NCI-H187 treated with DMSO at 0.1 percent for 48 hours (cell line): ENCODE measurements around the gene ERLEC1.
"Not testable (repeated sequence)": the region's sequence is repeated elsewhere in the genome, so short reads cannot be mapped to it uniquely, and the experiment has no call there.

Experiments used
- DNase-seq: peaks from one replicate; lab custom pipeline; 2025; lab: John Stamatoyannopoulos, UW

ERLEC1 gene

DNA sequence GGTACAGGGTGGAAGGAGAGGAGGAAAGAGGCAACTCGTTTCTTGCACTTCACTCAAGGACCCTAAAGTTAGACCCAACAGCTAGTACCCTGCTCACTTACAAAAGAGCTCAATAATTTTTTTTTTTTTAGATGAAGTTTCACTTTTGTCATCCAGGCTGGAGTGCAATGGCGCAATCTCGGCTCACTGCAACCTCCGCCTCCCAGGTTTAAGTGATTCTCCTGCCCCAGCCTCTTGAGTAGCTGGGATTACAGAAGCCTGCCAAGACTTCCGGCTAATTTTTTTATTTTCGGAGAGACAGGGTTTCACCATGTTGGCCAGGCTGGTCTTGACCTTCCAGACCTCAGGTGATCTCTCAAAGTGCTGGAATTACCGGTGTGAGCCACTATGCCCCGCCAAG is 4.2 kb upstream of the ERLEC1 start:
- DNase-seq, result no peak

DNA sequence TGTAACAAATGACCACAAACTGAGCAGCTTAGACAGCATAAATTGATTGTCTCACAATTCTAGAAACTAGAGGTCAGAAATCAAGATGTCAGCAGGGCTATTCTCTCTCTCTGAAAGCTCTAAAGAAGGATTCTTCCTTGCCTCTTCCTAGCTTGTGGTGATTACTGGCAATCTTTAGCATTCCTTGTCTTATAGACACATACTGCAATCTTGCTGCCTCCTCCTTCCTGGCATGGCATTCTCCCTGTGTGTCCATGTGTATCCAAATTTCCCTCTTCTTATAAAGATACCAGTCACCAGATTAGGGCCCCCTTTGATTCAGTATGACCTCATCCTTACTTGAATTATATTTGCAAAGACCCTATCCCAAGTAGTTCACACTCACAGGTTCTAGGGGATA is 2.4 kb upstream of the ERLEC1 start:
- no peak for DNase-seq

GRCh38 chr2:53785366-53785765 is 1.5 kb upstream of the ERLEC1 start:
- DNase-seq, result no peak

GRCh38 chr2:53786352-53786704 is 516 bp upstream of the ERLEC1 start:
- DNase-seq, result no peak

GRCh38 chr2:53787614-53788289 is 908 bp downstream of the ERLEC1 start:
- no peak for DNase-seq

GRCh38 chr2:53793261-53793660 is 6.4 kb downstream of the ERLEC1 start:
- DNase-seq, result no peak

GRCh38 chr2:53793821-53794220 is 7.0 kb downstream of the ERLEC1 start:
- DNase-seq, result no peak

- DNase-seq, result no peak
These were observed 14.7 kb downstream of the ERLEC1 start for GRCh38 chr2:53801547-53801946.

GRCh38 chr2:53802617-53803151 is 15.8 kb downstream of the ERLEC1 start:
- DNase-seq, result no peak

DNA sequence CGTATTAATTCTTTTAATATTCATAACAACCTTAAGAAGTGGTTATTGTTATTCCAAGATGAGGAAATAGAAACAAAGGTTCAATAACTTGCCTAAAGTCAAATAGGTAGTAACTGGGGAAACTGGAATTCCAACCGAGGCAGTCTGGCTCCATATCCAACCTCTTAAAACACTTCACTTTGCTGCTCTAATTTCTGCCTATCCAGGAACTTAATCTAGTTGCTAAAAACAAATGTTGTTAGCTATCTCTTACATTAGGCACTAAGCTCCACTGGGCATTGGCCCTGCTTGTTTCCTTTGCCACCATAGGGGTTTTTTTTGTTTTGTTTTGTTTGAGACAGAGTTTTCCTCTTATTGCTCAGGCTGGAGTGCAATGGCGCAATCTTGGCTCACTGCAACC is 24.8 kb downstream of the ERLEC1 start:
- no peak for DNase-seq

- no peak for DNase-seq
These were observed 26.3 kb downstream of the ERLEC1 start for GRCh38 chr2:53813151-53813550.

GRCh38 chr2:53818854-53819435 is 32.1 kb downstream of the ERLEC1 start:
- no peak for DNase-seq

GRCh38 chr2:53819634-53820033 is 32.8 kb downstream of the ERLEC1 start:
- no peak for DNase-seq

DNA sequence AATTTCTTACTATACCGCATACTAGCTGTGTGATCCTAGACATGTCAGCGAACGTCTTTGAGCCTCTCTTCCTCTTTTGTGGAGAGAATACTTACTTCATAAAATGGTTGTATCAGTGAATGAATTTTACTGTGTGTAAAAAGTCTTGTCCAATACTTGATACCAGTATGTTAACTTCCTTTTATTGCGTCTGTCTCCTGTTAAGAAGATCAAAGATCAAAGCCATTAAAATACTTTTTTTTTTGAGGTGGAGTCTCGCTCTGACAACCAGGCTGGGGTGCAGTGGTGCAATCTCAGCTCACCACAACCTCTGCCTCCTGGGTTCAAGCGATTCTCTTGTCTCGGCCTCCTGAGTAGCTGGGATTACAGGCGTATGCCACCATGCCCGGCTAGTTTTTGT is 33.2 kb downstream of the ERLEC1 start:
- DNase-seq, result no peak

- DNase-seq, result no peak
These were observed 33.9 kb downstream of the ERLEC1 start for GRCh38 chr2:53820711-53821110.

- DNase-seq, result no peak
These were observed 35.0 kb downstream of the ERLEC1 start for GRCh38 chr2:53821810-53822209.

- DNase-seq, result not testable (repeated sequence)
These were observed 36.8 kb downstream of the ERLEC1 start for GRCh38 chr2:53823639-53824038.

- no peak for DNase-seq
These were observed 39.2 kb downstream of the ERLEC1 start for GRCh38 chr2:53826030-53826410.

DNA sequence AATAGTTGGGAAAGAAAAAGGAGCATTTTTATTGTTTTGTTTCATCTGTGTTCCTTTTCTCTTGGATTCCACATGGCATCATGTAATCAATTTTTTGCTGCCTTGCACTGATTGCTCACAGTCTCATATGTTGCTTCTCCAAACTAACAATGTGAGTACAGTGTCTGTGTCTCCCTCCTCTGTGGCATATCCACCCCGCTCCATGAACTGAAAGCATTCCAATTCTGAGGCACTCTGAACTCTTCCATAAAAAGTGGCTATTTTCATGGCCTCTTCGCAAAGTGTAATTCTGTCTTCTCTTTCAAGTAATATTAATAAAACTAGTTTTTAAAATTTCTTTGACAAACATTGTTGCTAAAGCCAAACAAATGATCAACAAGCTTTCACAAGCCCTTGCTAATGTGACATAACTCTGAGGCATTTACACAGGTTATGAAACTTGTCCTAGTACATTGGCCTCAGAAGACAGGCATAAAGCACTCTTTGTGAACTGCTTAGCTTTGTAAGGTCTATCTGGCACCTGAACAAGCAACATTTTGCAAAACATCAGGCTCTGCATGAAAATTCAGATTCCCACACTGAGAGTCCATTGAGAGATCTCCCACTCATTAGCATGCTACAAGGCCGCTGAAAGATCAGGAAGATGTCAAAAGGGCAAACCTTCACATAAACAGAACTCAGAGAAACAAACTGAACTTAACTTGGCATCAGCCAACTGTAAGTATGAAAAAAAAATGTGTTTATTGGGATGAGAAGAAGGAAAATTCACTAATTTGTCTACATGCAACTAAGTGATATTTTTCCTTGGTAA is 39.9 kb downstream of the ERLEC1 start:
- DNase-seq, result no peak

- no peak for DNase-seq
These were observed 40.7 kb downstream of the ERLEC1 start for GRCh38 chr2:53827398-53828175.

DNA sequence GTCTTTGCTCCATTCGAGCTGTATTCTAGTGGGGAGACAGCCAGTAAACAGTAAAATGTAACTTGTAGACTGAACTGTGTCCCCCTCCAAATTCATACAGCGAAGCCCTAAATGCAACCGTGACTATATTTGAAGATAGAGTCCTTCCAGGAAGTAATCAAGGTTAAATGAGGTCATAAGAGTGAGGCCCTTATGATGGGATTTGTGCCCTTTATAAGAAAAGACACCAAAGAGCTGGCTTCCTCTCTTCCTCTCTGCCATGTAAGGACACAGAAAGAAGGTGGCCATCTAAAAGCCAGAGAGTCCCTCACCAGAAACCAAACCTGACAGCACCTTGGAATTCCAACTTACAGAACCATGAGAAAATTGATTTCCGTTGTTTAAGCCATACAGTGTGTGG is 41.5 kb downstream of the ERLEC1 start:
- DNase-seq, result no peak

- no peak for DNase-seq
These were observed 42.6 kb downstream of the ERLEC1 start for GRCh38 chr2:53829273-53829979.
